ENCODE data around the gene ERGIC1. TPM values are rescaled to one million over a fixed set of nuclear protein-coding genes. Genes with fewer than 3 reads are reported as not detected.

ERGIC1 gene
- total and polyA plus RNA-seq, 2 of the 8 experiments (the other 6 are each of a cell fraction or from before 2014, with no cell fraction given): 95.3 to 106 TPM

- TF ChIP-seq NRF1 (IDR thresholded peaks at IDR 0.05; ENCODE audit: low read depth, low read length) (no peak), EP300 (IDR thresholded peaks at IDR 0.05; ENCODE audit: borderline replicate concordance in 1 of 2, low read depth in 2 of 2, low read length in 2 of 2) (no peak), CBX5 (IDR thresholded peaks at IDR 0.05; ENCODE audit: low read depth, low read length) (no peak), TEAD4 (IDR thresholded peaks at IDR 0.05; ENCODE audit: low read depth, low read length) (no peak), ASH2L (IDR thresholded peaks at IDR 0.05; ENCODE audit: low read length) (no peak), TCF12 (IDR thresholded peaks at IDR 0.05; ENCODE audit: low read depth, low read length) (no peak), SP2 (IDR thresholded peaks at IDR 0.05; ENCODE audit: low read length) (no peak), CBX8 (IDR thresholded peaks at IDR 0.05; ENCODE audit: borderline replicate concordance, low read depth, low read length) (no peak), RXRA (IDR thresholded peaks at IDR 0.05; ENCODE audit: insufficient read depth, low read depth, low read length) (no peak)
Observed at GRCh38 chr5:172926796-172927195, 92.7 kb downstream of the ERGIC1 start (continued).
